Ascending aorta (tissue), 2 donors: ENCODE measurements around the gene NEXMIF. TPM values are rescaled to one million over a fixed set of nuclear protein-coding genes. Genes with fewer than 3 reads are reported as not detected.

Experiments used
- DNase-seq, 2 donors: peaks; one replicate each; pipeline ENCODE4 v3.0.0-alpha.2; 2019; ENCODE audit warnings: low spot score in 2 of 2
- H3K27ac ChIP-seq, 2 donors: fragments of 200-600 bp; sonication (generic); one replicate each; pipeline ENCODE4 v1.5.1; 2016 to 2017; ENCODE audit warnings: mild to moderate bottlenecking in 1 of 2
- H3K27me3 ChIP-seq: fragments of 200-600 bp; sonication (generic); one replicate; pipeline ENCODE4 v1.5.1; 2017
- H3K36me3 ChIP-seq, 2 donors: fragments of 200-600 bp; sonication (generic); one replicate each; pipeline ENCODE4 v1.5.1; 2016
- H3K4me1 ChIP-seq, 2 donors: fragments of 200-600 bp; sonication (generic); one replicate each; pipeline ENCODE4 v1.5.1; 2016 to 2017; ENCODE audit warnings: mild to moderate bottlenecking in 1 of 2
- H3K4me3 ChIP-seq, 2 donors: fragments of 200-600 bp; sonication (generic); one replicate each; pipeline ENCODE4 v1.5.1; 2016 to 2017; ENCODE audit warnings: mild to moderate bottlenecking in 1 of 2
- H3K9me3 ChIP-seq, 2 donors: fragments of 200-600 bp; sonication (generic); one replicate each; pipeline ENCODE4 v1.5.1; 2016
- intact Hi-C: fragments of 100-400 bp; cut with DNase I; formaldehyde crosslinking; loops from one replicate; pipeline ENCODE4 v1.15.1; 2023
- total RNA-seq: library from RNA; depleted of rRNA; stranded (reverse); fragments of >200 nt; gene quantifications from one replicate; pipeline ENCODE4 v1.1.0, GENCODE V29; 2016
- TF ChIP-seq, protein P1 (sequence below), 3 experiments: fragments of 200-600 bp in 2 of 3; fragments of 450-650 bp in 1 of 3; sonication (generic) in 2 of 3; IDR thresholded peaks; one replicate each; pipeline ENCODE4 v1.5.1; 2016 to 2019; ENCODE audit warnings: antibody characterized with exemption in 3 of 3, mild to moderate bottlenecking in 1 of 3, moderate library complexity in 1 of 3

The NEXMIF gene
- total RNA-seq, 1 donor from 2014 or later: 0.53 TPM

DNA sequence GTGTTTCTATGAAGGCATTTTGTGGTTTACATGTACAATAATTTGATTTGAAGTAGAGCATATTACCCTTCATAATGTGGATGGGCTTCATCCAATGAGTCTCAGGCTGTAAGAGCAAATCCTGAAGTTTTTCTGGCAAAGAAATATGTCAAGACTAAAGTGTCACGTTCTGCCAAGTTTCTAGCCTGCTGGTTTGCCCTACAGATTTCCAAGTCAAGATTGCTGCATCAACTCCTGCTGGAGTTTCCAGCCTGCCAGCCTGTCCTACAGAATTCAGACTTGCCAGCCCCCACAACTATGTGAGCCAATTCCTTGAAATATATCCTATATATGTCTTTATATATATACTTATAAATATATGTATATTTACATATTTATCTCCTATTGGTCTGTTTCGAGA, 240.8 kb downstream of the NEXMIF start:
- intact Hi-C loops: no loop called here
- TF ChIP-seq, protein P1, sequence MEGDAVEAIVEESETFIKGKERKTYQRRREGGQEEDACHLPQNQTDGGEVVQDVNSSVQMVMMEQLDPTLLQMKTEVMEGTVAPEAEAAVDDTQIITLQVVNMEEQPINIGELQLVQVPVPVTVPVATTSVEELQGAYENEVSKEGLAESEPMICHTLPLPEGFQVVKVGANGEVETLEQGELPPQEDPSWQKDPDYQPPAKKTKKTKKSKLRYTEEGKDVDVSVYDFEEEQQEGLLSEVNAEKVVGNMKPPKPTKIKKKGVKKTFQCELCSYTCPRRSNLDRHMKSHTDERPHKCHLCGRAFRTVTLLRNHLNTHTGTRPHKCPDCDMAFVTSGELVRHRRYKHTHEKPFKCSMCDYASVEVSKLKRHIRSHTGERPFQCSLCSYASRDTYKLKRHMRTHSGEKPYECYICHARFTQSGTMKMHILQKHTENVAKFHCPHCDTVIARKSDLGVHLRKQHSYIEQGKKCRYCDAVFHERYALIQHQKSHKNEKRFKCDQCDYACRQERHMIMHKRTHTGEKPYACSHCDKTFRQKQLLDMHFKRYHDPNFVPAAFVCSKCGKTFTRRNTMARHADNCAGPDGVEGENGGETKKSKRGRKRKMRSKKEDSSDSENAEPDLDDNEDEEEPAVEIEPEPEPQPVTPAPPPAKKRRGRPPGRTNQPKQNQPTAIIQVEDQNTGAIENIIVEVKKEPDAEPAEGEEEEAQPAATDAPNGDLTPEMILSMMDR (IDR thresholded peaks at IDR 0.05): no peak
- no peak overlapping the region for H3K4me3 ChIP-seq
- DNase-seq: no peak
- H3K9me3 ChIP-seq: peaks cover 0 to 14% of the 10 kb centered on the region in 2 donors
- no peaks in the 10 kb centered on the region for H3K27me3 ChIP-seq
- H3K27ac ChIP-seq: no peak overlapping the region
- H3K4me1 ChIP-seq: no peaks in the 10 kb centered on the region
- H3K36me3 ChIP-seq: no peaks in the 10 kb centered on the region

Other genes starting within 250 kb of the NEXMIF start
- 157 TPM for gene ABCB7, start 230.8 kb upstream of the NEXMIF start, total RNA-seq